SK-N-MC (cell line): ENCODE measurements around the gene NDUFS8.
A peak's percentile ranks its signal among the peaks of the same experiment; 100 is the strongest.

Experiments used
- EZH2 ChIP-seq: fragments of 200-600 bp; sonication (generic); IDR thresholded peaks from one replicate; pipeline ENCODE4 v1.6.1; 2017; ENCODE audit warnings: antibody characterized with exemption
- FOXP2 ChIP-seq: optimal IDR thresholded peaks from 2 replicates; pipeline ENCODE3; 2011; ENCODE audit warnings: mild to moderate bottlenecking, moderate library complexity; ENCODE audit not compliant: insufficient read depth; ENCODE audit errors: extremely low read length, control extremely low read depth
- POLR2AphosphoS5 ChIP-seq: IDR thresholded peaks from 2 replicates; pipeline ENCODE4 v1.6.1; 2012; ENCODE audit warnings: mild to moderate bottlenecking, low read depth, low read length, borderline replicate concordance

GRCh38 chr11:68002575-68002937 lies 27.9 kb upstream of the NDUFS8 start:
- TF ChIP-seq EZH2 (no peak), POLR2AphosphoS5 (no peak), FOXP2 (peak; percentile 60)
